GM23338 (cell line): Measurements from ENCODE around the gene GGT7. TPM values are rescaled to one million over a fixed set of nuclear protein-coding genes. Genes with fewer than 3 reads are reported as not detected.

ENCODE experiments used
- ATAC-seq: fragments of 200-7000 bp; cut with Tn5 transposase; 3 replicates; pipeline ENCODE4 v1.9.1; 2020
- DNase-seq: peaks from one replicate; pipeline ENCODE4 v3.0.0-alpha.2; 2015; ENCODE audit warnings: low spot score
- H2AFZ ChIP-seq: fragments of 200-600 bp; sonication (generic); 2 replicates; pipeline ENCODE4 v1.8.0; 2016; ENCODE audit warnings: antibody characterized with exemption, mild to moderate bottlenecking, moderate library complexity
- H3F3A ChIP-seq: fragments of 200-600 bp; sonication (generic); replicated peaks from 2 replicates; pipeline ENCODE4 v1.8.0; 2017; ENCODE audit warnings: antibody characterized with exemption, mixed run types, low read depth
- H3K27ac ChIP-seq: fragments of 200-600 bp; sonication (generic); 2 replicates; pipeline ENCODE4 v1.6.1; 2016; ENCODE audit warnings: low read depth
- H3K27me3 ChIP-seq: fragments of 200-600 bp; sonication (generic); 2 replicates; pipeline ENCODE4 v1.8.0; 2016; ENCODE audit warnings: mild to moderate bottlenecking, mixed run types, moderate library complexity; ENCODE audit not compliant: insufficient read depth
- H3K36me3 ChIP-seq: fragments of 200-600 bp; sonication (generic); 2 replicates; pipeline ENCODE4 v1.8.0; 2016; ENCODE audit warnings: mild to moderate bottlenecking; ENCODE audit not compliant: insufficient read depth
- H3K4me1 ChIP-seq: fragments of 200-600 bp; sonication (generic); 2 replicates; pipeline ENCODE4 v1.8.0; 2016; ENCODE audit warnings: mild to moderate bottlenecking, moderate library complexity; ENCODE audit not compliant: insufficient read depth
- H3K4me2 ChIP-seq: fragments of 200-600 bp; sonication (generic); 2 replicates; pipeline ENCODE4 v1.7.1; 2017; ENCODE audit warnings: mixed run types
- H3K4me3 ChIP-seq: fragments of 200-600 bp; sonication (generic); 2 replicates; pipeline ENCODE4 v1.6.1; 2016; ENCODE audit warnings: mixed run types
- H3K79me2 ChIP-seq: fragments of 200-600 bp; sonication (generic); replicated peaks from 2 replicates; pipeline ENCODE4 v1.8.0; 2017; ENCODE audit warnings: mild to moderate bottlenecking; ENCODE audit not compliant: insufficient read depth
- H3K9me2 ChIP-seq: fragments of 200-600 bp; sonication (generic); 2 replicates; pipeline ENCODE4 v1.8.0; 2017; ENCODE audit not compliant: insufficient read depth
- H4K20me1 ChIP-seq: fragments of 200-600 bp; sonication (generic); replicated peaks from 2 replicates; pipeline ENCODE4 v1.8.0; 2017; ENCODE audit warnings: mild to moderate bottlenecking; ENCODE audit not compliant: insufficient read depth
- H3K27ac Mint-ChIP-seq: 2 replicates; pipeline ENCODE4 v1.8.0; 2020; ENCODE audit warnings: inconsistent platforms, mild to moderate bottlenecking, moderate library complexity, mixed read lengths
- H3K27me3 Mint-ChIP-seq: 3 replicates; pipeline ENCODE4 v1.8.0; 2022; ENCODE audit warnings: low read depth, mild to moderate bottlenecking, moderate library complexity, mixed read lengths, inconsistent platforms; ENCODE audit not compliant: insufficient read depth, poor library complexity
- H3K36me3 Mint-ChIP-seq: 3 replicates; pipeline ENCODE4 v1.8.0; 2021; ENCODE audit warnings: low read depth, mild to moderate bottlenecking, inconsistent platforms, moderate library complexity, mixed read lengths
- H3K4me1 Mint-ChIP-seq: 3 replicates; pipeline ENCODE4 v1.8.0; 2020; ENCODE audit warnings: mild to moderate bottlenecking, inconsistent platforms, mixed read lengths
- H3K4me3 Mint-ChIP-seq: 3 replicates; pipeline ENCODE4 v1.8.0; 2021; ENCODE audit warnings: moderate library complexity, mild to moderate bottlenecking, inconsistent platforms, mixed read lengths
- H3K9me3 Mint-ChIP-seq: 3 replicates; pipeline ENCODE4 v1.8.0; 2020; ENCODE audit warnings: moderate library complexity, mild to moderate bottlenecking, inconsistent platforms, mixed read lengths
- CREB1 ChIP-seq: fragments of 250-450 bp; sonication (Bioruptor Pico); IDR thresholded peaks from 2 replicates; pipeline ENCODE4 v1.5.0; 2020; ENCODE audit warnings: low read depth, mild to moderate bottlenecking, moderate library complexity
- ETS1 ChIP-seq: IDR thresholded peaks from 2 replicates; pipeline ENCODE4 v1.6.1; 2016; ENCODE audit warnings: antibody characterized with exemption
- EZH2 ChIP-seq: fragments of 200-600 bp; sonication (generic); IDR thresholded peaks from one replicate; pipeline ENCODE4 v1.8.0; 2017; ENCODE audit warnings: antibody characterized with exemption, mild to moderate bottlenecking, low read depth; ENCODE audit not compliant: unreplicated experiment
- EZH2phosphoT487 ChIP-seq: fragments of 200-600 bp; sonication (generic); IDR thresholded peaks from one replicate; pipeline ENCODE4 v1.8.1; 2018; ENCODE audit warnings: antibody characterized with exemption; ENCODE audit not compliant: unreplicated experiment
- JUNB ChIP-seq: IDR thresholded peaks from one replicate; pipeline ENCODE4 v1.6.1; 2016; ENCODE audit warnings: antibody characterized with exemption; ENCODE audit not compliant: unreplicated experiment
- NANOG ChIP-seq: IDR thresholded peaks from 2 replicates; pipeline ENCODE4 v1.6.1; 2016; ENCODE audit warnings: antibody characterized with exemption, borderline replicate concordance
- POLR2AphosphoS5 ChIP-seq: IDR thresholded peaks from 2 replicates; pipeline ENCODE4 v1.6.1; 2016; ENCODE audit warnings: antibody characterized with exemption, low read depth
- REST ChIP-seq: IDR thresholded peaks from one replicate; pipeline ENCODE4 v1.6.1; 2018; ENCODE audit warnings: antibody characterized with exemption; ENCODE audit not compliant: unreplicated experiment
- STAT1 ChIP-seq: IDR thresholded peaks from one replicate; pipeline ENCODE4 v1.6.1; 2016; ENCODE audit warnings: antibody characterized with exemption; ENCODE audit not compliant: unreplicated experiment
- ZNF114 ChIP-seq: fragments of 250-450 bp; sonication (Bioruptor Pico); IDR thresholded peaks from 2 replicates; pipeline ENCODE4 v1.5.0; 2020; ENCODE audit warnings: mild to moderate bottlenecking, moderate library complexity
- ZNF331 ChIP-seq: fragments of 250-450 bp; sonication (Bioruptor Pico); IDR thresholded peaks from 2 replicates; pipeline ENCODE4 v1.5.0; 2020; ENCODE audit warnings: low read depth, mild to moderate bottlenecking, moderate library complexity
- polyA plus RNA-seq: library from polyadenylated mRNA; unstranded; fragments of >200 nt; fragmentation: Nextera tagmentation; extraction: Ambion mirVana; gene quantifications from 2 replicates; pipeline ENCODE4 v1.2.1, GENCODE V29; 2016
- total RNA-seq: library from RNA; depleted of rRNA; stranded (reverse); fragments of >200 nt; shearing (Covaris generic); gene quantifications from 2 replicates; pipeline ENCODE4 v1.2.3, GENCODE V29; 2014

Gene GGT7
- total and polyA plus RNA-seq, 2 experiments from 2014 or later: 23.6 to 24.6 TPM

- Histone ChIP-seq H3F3A (no peaks in the 10 kb centered on the region), H3K27ac (no peak overlapping the region), H3K36me3 (no peaks in the 10 kb centered on the region), H3K4me2 (no peak overlapping the region), H3K27me3 (no peaks in the 10 kb centered on the region), H3K9me2 (peaks cover 5% of the 10 kb centered on the region; the same call in 1 of the 2 replicates), H2AFZ (no peak overlapping the region), H3K79me2 (no peaks in the 10 kb centered on the region), H4K20me1 (0 out of 2 replicates have a peak, but pooled peaks cover 3% of the 10 kb centered on the region), H3K4me3 (no peak overlapping the region), H3K4me1 (no peaks in the 10 kb centered on the region)
- Mint-ChIP-seq H3K27me3 (peaks cover 3% of the 10 kb centered on the region), H3K4me1 (no peaks in the 10 kb centered on the region), H3K4me3 (no peak overlapping the region), H3K27ac (no peak overlapping the region), H3K36me3 (peaks cover 12% of the 10 kb centered on the region; the same call in 2 of the 3 replicates), H3K9me3 (no peaks in the 10 kb centered on the region)
- ATAC-seq (no peak), DNase-seq (no peak)
- no peak for TF ChIP-seq STAT1
- TF ChIP-seq JUNB: no peak
- no peak for TF ChIP-seq REST
- TF ChIP-seq ZNF331: no peak
- TF ChIP-seq NANOG: no peak
- TF ChIP-seq EZH2phosphoT487: no peak
- no peak for TF ChIP-seq ETS1
- no peak for TF ChIP-seq EZH2
- TF ChIP-seq ZNF114 (CRISPR knock-in tag): no peak
- no peak for TF ChIP-seq CREB1 (CRISPR knock-in tag)
These were observed 44.2 kb upstream of the GGT7 start for GRCh38 chr20:34916774-34917354.

GRCh38 chr20:34915749-34916455 lies 43.2 kb upstream of the GGT7 start:
- no peaks in the 10 kb centered on the region for H3K36me3 ChIP-seq
- no peak overlapping the region for H3K4me3 Mint-ChIP-seq
- no peak overlapping the region for H2AFZ ChIP-seq
- no peak for ATAC-seq
- H3K79me2 ChIP-seq: no peaks in the 10 kb centered on the region
- H3K4me3 ChIP-seq: no peak overlapping the region
- peaks cover 8% of the 10 kb centered on the region; the same call in 2 of the 3 replicates for H3K36me3 Mint-ChIP-seq
- no peak overlapping the region for H3K27ac Mint-ChIP-seq
- peaks cover 3% of the 10 kb centered on the region for H3K27me3 Mint-ChIP-seq
- no peak overlapping the region for H3K27ac ChIP-seq
- H4K20me1 ChIP-seq: peaks cover 3% of the 10 kb centered on the region; the same call in 1 of the 2 replicates
- no peaks in the 10 kb centered on the region for H3K4me1 Mint-ChIP-seq
- no peak for DNase-seq
- H3K4me2 ChIP-seq: no peak overlapping the region
- no peaks in the 10 kb centered on the region for H3K27me3 ChIP-seq
- no peaks in the 10 kb centered on the region for H3F3A ChIP-seq
- H3K9me2 ChIP-seq: no peaks in the 10 kb centered on the region; the same call in 1 of the 2 replicates
- no peak for TF ChIP-seq EZH2
- TF ChIP-seq ZNF114 (CRISPR knock-in tag): no peak
- TF ChIP-seq JUNB: no peak
- no peak for TF ChIP-seq POLR2AphosphoS5
- H3K9me3 Mint-ChIP-seq: no peaks in the 10 kb centered on the region
- no peaks in the 10 kb centered on the region for H3K4me1 ChIP-seq
